Small intestine (tissue), 16 donors: Measurements from ENCODE around the gene RNASE13. TPM values are rescaled to one million over a fixed set of nuclear protein-coding genes. Genes with fewer than 3 reads are reported as not detected.

Experiments
- DNase-seq, 2 donors: peaks; one replicate each; pipeline versions ENCODE4 v3.0.0 to v3.0.0-alpha.2; 2013
- FAIRE-seq: peaks from 2 replicates; lab custom pipeline; 2012; peaks lifted over from hg19 to GRCh38; lab: Jason Lieb, UNC
- H3K27ac ChIP-seq, 3 donors: one replicate each; pipeline ENCODE4 v1.5.1; 2013; ENCODE audit warnings: low read length in 2 of 3, mild to moderate bottlenecking in 2 of 3, control low read depth in 1 of 3, inconsistent platforms in 1 of 3, low read depth in 1 of 3, moderate library complexity in 1 of 3
- H3K27me3 ChIP-seq, 3 donors: one replicate each; pipeline ENCODE4 v1.6.1; 2013; ENCODE audit warnings: low read length in 3 of 3, inconsistent platforms in 1 of 3; ENCODE audit not compliant: control insufficient read depth in 3 of 3, insufficient read depth in 3 of 3
- H3K36me3 ChIP-seq, 3 donors: one replicate each; pipeline ENCODE4 v1.6.1; 2013; ENCODE audit warnings: low read length in 3 of 3, inconsistent platforms in 1 of 3, low read depth in 1 of 3, mild to moderate bottlenecking in 1 of 3, moderate library complexity in 1 of 3; ENCODE audit not compliant: control insufficient read depth in 3 of 3, insufficient read depth in 2 of 3
- H3K4me1 ChIP-seq, 3 donors: one replicate each; pipeline ENCODE4 v1.6.1; 2013; ENCODE audit warnings: low read length in 2 of 3, inconsistent platforms in 1 of 3, low read depth in 1 of 3, mild to moderate bottlenecking in 1 of 3, moderate library complexity in 1 of 3; ENCODE audit not compliant: control insufficient read depth in 3 of 3, insufficient read depth in 2 of 3
- H3K4me3 ChIP-seq, 3 donors: one replicate each; pipeline ENCODE4 v1.5.1; 2013; ENCODE audit warnings: low read length in 3 of 3, control low read depth in 1 of 3, inconsistent platforms in 1 of 3, low read depth in 1 of 3, mild to moderate bottlenecking in 1 of 3, moderate library complexity in 1 of 3
- H3K9me3 ChIP-seq, 2 donors: one replicate each; pipeline ENCODE4 v1.6.1; 2013; ENCODE audit warnings: low read depth in 1 of 2, low read length in 1 of 2; ENCODE audit not compliant: control insufficient read depth in 2 of 2, insufficient read depth in 1 of 2
- WGBS, 3 donors: extraction: QIAGEN DNeasy Blood & Tissue Kit; methylation state at CpG; one replicate each; pipeline ENCODE4 v1.1.7; 2013; 5-methylcytosine and 5-hydroxymethylcytosine counted together
- long read RNA-seq, 10 donors: transcript quantifications; one replicate each; lab custom pipeline, GENCODE V29; 2026
- polyA plus RNA-seq, 4 donors: library from polyadenylated mRNA; stranded (reverse) in 3 of 4; unstranded in 1 of 4; fragments of 200-250 nt in 3 of 4; fragments of 120-200 nt in 1 of 4; gene quantifications; one replicate each; pipeline versions ENCODE4 v1.2.1 to v1.2.3, GENCODE V29; 2013
- donor health status: healthy with polysubstance abuse.
- donor health status: control.
- donor health status: control.
- donor health status: Bipolar disorder and iron deficiency.
- donor health status: healthy.

Gene RNASE13, protein sequence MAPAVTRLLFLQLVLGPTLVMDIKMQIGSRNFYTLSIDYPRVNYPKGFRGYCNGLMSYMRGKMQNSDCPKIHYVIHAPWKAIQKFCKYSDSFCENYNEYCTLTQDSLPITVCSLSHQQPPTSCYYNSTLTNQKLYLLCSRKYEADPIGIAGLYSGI
- under 1 TPM in 1 of 4 donors, not detected in 3; 0.04 TPM for polyA plus RNA-seq
- long read RNA-seq, donor 1 = 0 reads
- long read RNA-seq, donor 2 = 0 reads
- long read RNA-seq, donor 3 = 0 reads
- long read RNA-seq, donor 4 = 0 reads
- long read RNA-seq, donor 5 = 0 reads
- long read RNA-seq, donor 6 = 0 reads
- long read RNA-seq, donor 7 = 0 reads
- long read RNA-seq, donor 8 = 0 reads
- long read RNA-seq, donor 9 = 0 reads
- long read RNA-seq, donor 10 = 0 reads

DNA sequence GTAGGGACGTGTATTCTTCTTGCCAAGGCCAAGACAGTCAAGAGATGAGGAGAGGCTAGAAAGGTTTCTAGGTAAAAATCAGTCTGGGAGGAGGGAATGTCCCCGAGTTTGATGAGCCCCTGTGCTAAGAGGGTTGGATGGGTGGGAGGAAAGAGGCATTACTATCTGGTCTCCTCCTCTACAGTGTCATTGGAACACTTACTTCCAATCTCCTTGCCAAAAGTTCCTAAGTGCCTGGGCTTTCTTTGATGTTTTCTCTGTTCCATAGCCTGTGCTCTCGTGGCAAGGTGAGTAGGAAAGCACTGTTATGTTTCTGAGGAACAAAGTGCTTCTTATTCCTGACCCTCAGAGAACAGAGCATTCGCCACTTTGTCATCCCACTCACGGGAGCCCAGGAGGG, at the start of gene RNASE13:
RNASE13 (minus strand) TSS at position 101 of the 400 bp plus-strand sequence. CDS start 519 bp downstream, outside the sequence.
- Histone ChIP-seq H3K9me3 (no peaks in the 10 kb centered on the region), H3K27ac (no peak within 1 kb of the TSS), H3K4me3 (no peak within 1 kb of the TSS), H3K36me3 (no peaks in the 10 kb centered on the region), H3K4me1 (peaks cover 0 to 26% (median 0%) of the 10 kb centered on the region in 3 donors), H3K27me3 (no peaks in the 10 kb centered on the region)
- WGBS, 3 donors = 78 to 85% (median 82%) methylated on average over 5 of the region's 5 CpGs
- FAIRE-seq (no peak), DNase-seq (no peak)

DNA sequence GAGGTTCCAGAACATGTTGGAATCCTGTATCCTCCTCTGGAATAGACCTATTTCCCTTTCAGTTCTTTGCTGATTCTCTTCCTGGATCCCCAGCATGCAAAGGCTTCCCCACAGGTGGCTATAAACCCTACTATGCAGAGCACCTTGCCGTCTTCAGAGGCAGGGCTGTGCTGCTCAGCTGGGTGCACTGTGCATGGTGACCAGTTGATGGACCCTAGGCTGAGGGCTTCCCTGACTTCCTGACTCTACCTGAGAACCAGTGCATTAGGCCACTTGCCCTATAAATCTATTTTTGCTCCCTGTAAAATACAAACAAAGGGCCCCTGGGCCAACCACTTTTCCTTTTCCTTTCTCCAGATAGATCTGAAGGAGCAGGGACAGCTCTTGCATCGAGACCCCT, 49.8 kb upstream of the RNASE13 start:
- WGBS, 3 donors = 68 to 80% (median 73%) methylated on average over 2 of the region's 2 CpGs
- Histone ChIP-seq H3K4me3 (no peak overlapping the region), H3K9me3 (no peaks in the 10 kb centered on the region), H3K27me3 (no peaks in the 10 kb centered on the region), H3K36me3 (peaks cover 4 to 81% (median 10%) of the 10 kb centered on the region in 3 donors), H3K4me1 (peaks cover 0 to 16% (median 3%) of the 10 kb centered on the region in 3 donors), H3K27ac (no peak overlapping the region)
- no peak for FAIRE-seq
- no peak for DNase-seq

DNA sequence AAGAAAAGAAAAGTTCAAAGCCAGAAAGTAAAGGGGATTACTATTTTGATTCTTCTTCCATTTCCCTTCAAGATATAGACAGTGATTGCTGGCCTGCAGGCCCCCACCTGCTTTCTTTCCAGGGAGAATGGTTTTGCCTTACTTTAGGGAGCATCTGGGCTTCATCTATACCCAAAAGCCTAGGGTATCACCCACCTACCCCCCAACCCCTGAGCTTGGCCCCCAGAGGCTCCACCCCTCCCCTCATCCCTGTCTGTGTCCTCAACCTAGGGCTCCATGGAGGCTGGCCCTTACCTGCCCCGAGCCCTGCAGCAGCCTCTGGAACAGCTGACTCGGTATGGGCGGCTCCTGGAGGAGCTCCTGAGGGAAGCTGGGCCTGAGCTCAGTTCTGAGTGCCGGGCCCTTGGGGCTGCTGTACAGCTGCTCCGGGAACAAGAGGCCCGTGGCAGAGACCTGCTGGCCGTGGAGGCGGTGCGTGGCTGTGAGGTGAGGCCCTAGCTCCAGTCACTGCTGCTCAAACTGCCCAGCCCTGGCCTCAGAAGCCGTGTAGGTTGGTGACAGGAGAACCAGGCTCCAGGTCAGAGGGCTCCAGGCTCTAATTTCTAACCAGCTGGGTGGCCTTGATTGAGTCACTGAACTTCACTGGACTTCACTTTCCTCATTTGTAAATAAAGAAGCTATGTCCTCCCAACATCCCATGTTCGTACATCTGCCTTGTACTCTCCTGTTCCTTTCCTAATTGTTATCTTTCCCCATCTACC, 49.1 kb upstream of the RNASE13 start:
- WGBS, 3 donors = 85 to 89% (median 85%) methylated on average over 11 of the region's 11 CpGs
- Histone ChIP-seq H3K9me3 (no peaks in the 10 kb centered on the region), H3K4me3 (no peak overlapping the region), H3K27me3 (no peaks in the 10 kb centered on the region), H3K36me3 (peaks cover 0 to 83% (median 10%) of the 10 kb centered on the region in 3 donors), H3K4me1 (peaks cover 0 to 16% (median 3%) of the 10 kb centered on the region in 3 donors), H3K27ac (no peak overlapping the region)
- no peak for FAIRE-seq
- no peak for DNase-seq

DNA sequence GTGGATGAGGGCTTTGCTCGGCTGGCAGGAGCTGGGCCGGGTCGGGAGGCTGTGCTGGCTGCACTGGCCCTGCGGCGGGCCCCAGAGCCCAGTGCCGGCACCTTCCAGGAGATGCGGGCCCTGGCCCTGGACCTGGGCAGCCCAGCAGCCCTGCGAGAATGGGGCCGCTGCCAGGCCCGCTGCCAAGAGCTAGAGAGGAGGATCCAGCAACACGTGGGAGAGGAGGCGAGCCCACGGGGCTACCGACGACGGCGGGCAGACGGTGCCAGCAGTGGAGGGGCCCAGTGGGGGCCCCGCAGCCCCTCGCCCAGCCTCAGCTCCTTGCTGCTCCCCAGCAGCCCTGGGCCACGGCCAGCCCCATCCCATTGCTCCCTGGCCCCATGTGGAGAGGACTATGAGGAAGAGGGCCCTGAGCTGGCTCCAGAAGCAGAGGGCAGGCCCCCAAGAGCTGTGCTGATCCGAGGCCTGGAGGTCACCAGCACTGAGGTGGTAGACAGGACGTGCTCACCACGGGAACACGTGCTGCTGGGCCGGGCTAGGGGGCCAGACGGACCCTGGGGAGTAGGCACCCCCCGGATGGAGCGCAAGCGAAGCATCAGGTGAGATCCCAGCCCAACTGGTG, 47.0 kb upstream of the RNASE13 start:
- DNase-seq = no peak

DNA sequence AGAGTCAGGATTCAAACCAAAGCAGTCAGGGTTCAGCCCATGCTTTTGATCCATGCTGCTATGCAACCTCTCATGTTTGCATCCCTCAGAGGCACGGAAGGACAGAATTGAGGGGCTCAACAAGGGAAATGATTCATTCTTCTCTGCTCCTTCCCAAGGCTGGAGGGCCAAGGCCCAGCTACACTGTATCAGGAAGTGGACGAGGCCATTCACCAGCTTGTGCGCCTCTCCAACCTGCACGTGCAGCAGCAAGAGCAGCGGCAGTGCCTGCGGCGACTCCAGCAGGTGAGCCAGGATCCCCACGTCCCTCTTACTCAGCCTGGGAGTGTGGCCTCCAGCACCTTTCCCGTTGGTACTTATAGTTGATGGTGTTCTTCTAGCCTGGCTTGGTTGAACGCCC, 44.1 kb upstream of the RNASE13 start:
- H3K27ac ChIP-seq = no peak overlapping the region
- no peak overlapping the region for H3K4me3 ChIP-seq
- 82 to 89% (median 88%) methylated on average over 10 of the region's 10 CpGs for WGBS, 3 donors
- no peaks in the 10 kb centered on the region for H3K4me1 ChIP-seq
- no peaks in the 10 kb centered on the region for H3K27me3 ChIP-seq
- no peak for FAIRE-seq
- H3K36me3 ChIP-seq = peaks cover 0 to 92% (median 11%) of the 10 kb centered on the region in 3 donors
- no peaks in the 10 kb centered on the region for H3K9me3 ChIP-seq
- no peak for DNase-seq

More for the DNA sequence above, 47.0 kb upstream of the RNASE13 start:
- no peak for FAIRE-seq
- H3K27ac ChIP-seq = no peak overlapping the region
- H3K4me3 ChIP-seq = no peak overlapping the region
- H3K27me3 ChIP-seq = no peaks in the 10 kb centered on the region
- H3K36me3 ChIP-seq = peaks cover 0 to 82% (median 10%) of the 10 kb centered on the region in 3 donors
- H3K9me3 ChIP-seq = no peaks in the 10 kb centered on the region
- 87 to 92% (median 89%) methylated on average over 16 to 30 of the region's 30 CpGs for WGBS, 3 donors
- H3K4me1 ChIP-seq = peaks cover 0 to 16% (median 3%) of the 10 kb centered on the region in 3 donors

DNA sequence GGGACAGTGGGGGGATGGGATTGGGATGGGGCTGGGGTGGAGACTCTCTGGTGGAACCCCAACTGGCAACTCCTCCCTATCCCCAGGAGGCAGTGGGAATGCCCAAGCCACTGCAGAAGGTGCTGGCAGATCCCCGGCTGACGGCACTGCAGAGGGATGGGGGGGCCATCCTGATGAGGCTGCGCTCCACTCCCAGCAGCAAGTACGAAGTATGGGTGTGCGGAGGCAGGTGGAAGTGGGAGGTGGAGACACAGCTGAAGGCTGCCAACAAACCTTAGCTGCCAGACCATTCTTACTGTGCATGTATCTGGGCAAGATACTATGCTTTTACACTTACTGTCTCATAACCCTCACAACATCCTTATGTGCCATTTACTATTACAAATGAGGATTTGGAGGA, 43.7 kb upstream of the RNASE13 start:
- Histone ChIP-seq H3K4me3 (no peak overlapping the region), H3K27me3 (no peaks in the 10 kb centered on the region), H3K9me3 (no peaks in the 10 kb centered on the region), H3K4me1 (no peaks in the 10 kb centered on the region), H3K36me3 (peaks cover 0 to 89% (median 9%) of the 10 kb centered on the region in 3 donors), H3K27ac (no peak overlapping the region)
- WGBS, 3 donors = 91 to 92% (median 91%) methylated on average over 5 of the region's 5 CpGs
- FAIRE-seq = no peak
- no peak for DNase-seq

DNA sequence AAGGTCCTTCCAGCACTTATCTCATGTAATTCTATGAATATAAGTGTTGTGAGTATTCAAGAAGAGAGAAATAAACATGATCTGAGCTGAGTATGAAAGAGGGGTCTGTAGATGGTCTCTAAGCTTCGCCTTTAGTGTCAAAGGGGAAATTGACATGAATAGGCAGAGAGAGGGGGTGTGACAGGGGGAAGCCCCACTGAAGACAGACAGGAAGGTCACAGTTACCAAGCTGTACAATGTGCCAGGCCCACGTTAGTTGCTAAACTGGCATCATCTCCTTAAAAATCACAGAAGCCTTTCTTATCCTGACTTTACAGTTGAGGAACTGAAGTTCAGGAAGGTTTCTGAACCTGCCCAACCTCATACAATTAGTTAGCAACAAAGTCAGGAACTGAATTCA, 43.1 kb upstream of the RNASE13 start:
- H3K9me3 ChIP-seq = no peaks in the 10 kb centered on the region
- no peaks in the 10 kb centered on the region for H3K4me1 ChIP-seq
- FAIRE-seq (no peak), DNase-seq (no peak)
- no peaks in the 10 kb centered on the region for H3K27me3 ChIP-seq
- H3K36me3 ChIP-seq = peaks cover 0 to 88% (median 9%) of the 10 kb centered on the region in 3 donors
- no peak overlapping the region for H3K27ac ChIP-seq
- 67 to 95% (median 72%) methylated on average over 2 of the region's 2 CpGs for WGBS, 3 donors
- H3K4me3 ChIP-seq = no peak overlapping the region
